ENCODE measurements around the gene RPL31.

GRCh38 chr2:100964681-100965169 is 37.4 kb upstream of the RPL31 start:
- TF ChIP-seq POLR2A (IDR thresholded peaks at IDR 0.05) = no peak
- no peak for TF ChIP-seq CTCF (IDR thresholded peaks at IDR 0.05)
- no peak for TF ChIP-seq POLR2AphosphoS5 (IDR thresholded peaks at IDR 0.05)
